A673 (cell line): Measurements from ENCODE around the gene STOX2.

ENCODE experiments used
- CTCF ChIP-seq: fragments of 300-800, 200-600 bp; sonication (generic); conservative IDR thresholded peaks from 2 replicates; pipeline ENCODE4 v1.5.1; 2017; ENCODE audit warnings: low read depth, mild to moderate bottlenecking, antibody characterized with exemption, low read length, moderate library complexity, mixed read lengths
- EZH2 ChIP-seq: fragments of 200-600 bp; sonication (generic); IDR thresholded peaks from 2 replicates; pipeline ENCODE4 v1.6.1; 2017; ENCODE audit warnings: borderline replicate concordance, low read depth, mild to moderate bottlenecking, mixed read lengths, antibody characterized with exemption, low read length; ENCODE audit not compliant: poor library complexity, severe bottlenecking

- no peak for TF ChIP-seq CTCF
- TF ChIP-seq EZH2: no peak
These were observed 148.3 kb downstream of the STOX2 start for GRCh38 chr4:184053434-184053833.
